AG04450 (cell line): ENCODE results near the gene PGC. TPM values are rescaled to one million over a fixed set of nuclear protein-coding genes. Genes with fewer than 3 reads are reported as not detected.
A peak's percentile ranks its signal among the peaks of the same experiment; 100 is the strongest.

Source experiments
- CTCF ChIA-PET: fragments of 300-600, 350-600 bp; formaldehyde crosslinking; extraction: SDS; loops from one replicate; lab custom pipeline; 2022; ENCODE audit warnings: antibody characterized with exemption, inconsistent platforms; lab: Charles Lee
- POLR2A ChIA-PET: fragments of 350-600 bp; formaldehyde crosslinking; extraction: SDS; loops from one replicate; lab custom pipeline; 2021; ENCODE audit warnings: antibody characterized with exemption, inconsistent platforms; lab: Yijun Ruan, JAX
- DNase-seq: peaks from one replicate; pipeline ENCODE4 v3.0.0-alpha.2; 2011; ENCODE audit warnings: low read depth, low spot score
- H3K27ac ChIP-seq: one replicate; pipeline ENCODE4 v1.5.1; 2012; ENCODE audit warnings: low read depth, low read length, control low read depth
- H3K27me3 ChIP-seq: one replicate; pipeline ENCODE4 v1.6.0; 2012; ENCODE audit warnings: low read length; ENCODE audit not compliant: control insufficient read depth, insufficient read depth
- H3K4me3 ChIP-seq: 2 replicates; pipeline ENCODE4 v1.5.1; 2011; ENCODE audit warnings: mild to moderate bottlenecking, low read depth, low read length, control low read depth
- H3K9me3 ChIP-seq: 2 replicates; pipeline ENCODE4 v1.5.1; 2012; ENCODE audit warnings: low read length; ENCODE audit not compliant: control insufficient read depth, insufficient read depth
- CTCF ChIP-seq: IDR thresholded peaks from 2 replicates; pipeline ENCODE4 v1.5.1; 2011; ENCODE audit warnings: low read depth, low read length, control low read depth, inconsistent platforms
- polyA plus RNA-seq: library from polyadenylated mRNA; depleted of rRNA; stranded (reverse); fragments of >200 nt; gene quantifications from 2 replicates; pipeline ENCODE4 v1.2.3, GENCODE V29; 2011

Gene PGC
- polyA plus RNA-seq, 1 experiment, result not detected

GRCh38 chr6:41734666-41735426 lies 12.4 kb downstream of the PGC start:
- TF ChIP-seq CTCF, result no peak
- Histone ChIP-seq H3K9me3 (no peaks in the 10 kb centered on the region; the same call in 1 of the 2 replicates), H3K27ac (no peak overlapping the region), H3K27me3 (no peaks in the 10 kb centered on the region), H3K4me3 (peak overlapping the region; percentile 72)
- DNase-seq, result peak; percentile 33
- ChIA-PET CTCF (interaction anchor here (0.7 to 2.6 kb wide), 13 partner anchors 14 to 363 kb away, joined by 3 to 19 read pairs (median 5); partner anchors contain the start of genes BYSL, MED20 and PGC), POLR2A (interaction anchor here (0.6 to 2.1 kb wide), 7 partner anchors 12 to 130 kb away, joined by 3 to 21 read pairs (median 5); no protein-coding TSS in a partner anchor)

- TF ChIP-seq CTCF, result no peak
- Histone ChIP-seq H3K4me3 (peak overlapping the region; percentile 72), H3K27ac (peak overlapping the region; percentile 77), H3K9me3 (no peaks in the 10 kb centered on the region; the same call in 1 of the 2 replicates), H3K27me3 (no peaks in the 10 kb centered on the region)
- POLR2A ChIA-PET, result interaction anchor here (0.6 to 2.1 kb wide), 11 partner anchors 11 to 644 kb away, joined by 3 to 21 read pairs (median 4); partner anchors contain the start of gene TOMM6
- DNase-seq, result peak; percentile 33
- CTCF ChIA-PET, result interaction anchor here (0.6 to 2.6 kb wide), 15 partner anchors 14 to 366 kb away, joined by 3 to 19 read pairs (median 5); partner anchors contain the start of genes BYSL, MED20 and PGC
These were observed 13.2 kb downstream of the PGC start for GRCh38 chr6:41733707-41734665.

- POLR2A ChIA-PET, result interaction anchor here (0.6 to 2.1 kb wide), 6 partner anchors 10 to 643 kb away, joined by 3 to 21 read pairs (median 8); partner anchors contain the start of gene TOMM6
- Histone ChIP-seq H3K27ac (peak overlapping the region; percentile 77), H3K4me3 (peak overlapping the region; percentile 72), H3K9me3 (no peaks in the 10 kb centered on the region; the same call in 1 of the 2 replicates), H3K27me3 (no peaks in the 10 kb centered on the region)
- CTCF ChIA-PET, result interaction anchor here (0.6 to 2.4 kb wide), 8 partner anchors 16 to 365 kb away, joined by 3 to 10 read pairs (median 6); partner anchors contain the start of genes BYSL and MED20
- no peak for DNase-seq
- no peak for TF ChIP-seq CTCF
These were observed 13.9 kb downstream of the PGC start for GRCh38 chr6:41733360-41733706.

GRCh38 chr6:41732591-41733359 lies 14.4 kb downstream of the PGC start:
- H3K9me3 ChIP-seq, result no peaks in the 10 kb centered on the region; the same call in 1 of the 2 replicates
- H3K27ac ChIP-seq, result peak overlapping the region; percentile 77
- peak overlapping the region; percentile 72 for H3K4me3 ChIP-seq
- DNase-seq, result no peak
- no peaks in the 10 kb centered on the region for H3K27me3 ChIP-seq
- POLR2A ChIA-PET, result interaction anchor here (0.6 to 2.1 kb wide), 4 partner anchors 10 to 317 kb away, joined by 5 to 21 read pairs (median 12); no protein-coding TSS in a partner anchor
- CTCF ChIA-PET, result interaction anchor here (1.9 to 2.4 kb wide), 2 partner anchors 49 to 188 kb away, joined by 5 to 7 read pairs; partner anchors contain the start of genes BYSL and MED20
- no peak for TF ChIP-seq CTCF
